H1 (cell line): ENCODE data around the gene ACVRL1. TPM values are rescaled to one million over a fixed set of nuclear protein-coding genes. Genes with fewer than 3 reads are reported as not detected.

ENCODE experiments used
- E2F6 ChIP-seq: IDR thresholded peaks from 2 replicates; pipeline ENCODE4 v1.6.1; 2012; ENCODE audit warnings: inconsistent platforms
- POU5F1 ChIP-seq: IDR thresholded peaks from 2 replicates; pipeline ENCODE4 v1.6.1; 2011; ENCODE audit warnings: low read depth, mild to moderate bottlenecking, low read length, moderate library complexity
- SP2 ChIP-seq: IDR thresholded peaks from 2 replicates; pipeline ENCODE4 v1.6.1; 2012; ENCODE audit warnings: mild to moderate bottlenecking, low read length, inconsistent platforms
- TEAD4 ChIP-seq: IDR thresholded peaks from 2 replicates; pipeline ENCODE4 v1.6.1; 2012; ENCODE audit warnings: low read depth, low read length, inconsistent platforms, mixed read lengths
- polyA plus RNA-seq, 7 experiments: library from polyadenylated mRNA; depleted of rRNA in 3 of 7; stranded (reverse) in 5 of 7; unstranded in 2 of 7; fragments of >200 nt in 5 of 7; fragments of 200-250 nt in 2 of 7; gene quantifications; 1 replicate in 5 of 7; 2 replicates in 1 of 7; 4 replicates in 1 of 7; pipeline versions ENCODE4 v1.2.1 to v1.2.3, GENCODE V29; 2011 to 2013; ENCODE audit warnings: missing spikeins in 2 of 7, mixed read lengths in 2 of 7
- total RNA-seq: library from RNA; stranded (reverse); fragmentation: NEBNext Ultra II Directional; extraction: Animal tissue kit (Norgen Biotek cat#: 25700); gene quantifications from 2 replicates; pipeline ENCODE4 v1.2.1, GENCODE V29; 2021

ACVRL1 gene
- total and polyA plus RNA-seq, 2 of the 8 experiments (the other 6 are each of a cell fraction or from before 2014, with no cell fraction given) = 0.09 to 0.35 TPM

GRCh38 chr12:51914034-51914923 lies 7.0 kb downstream of the ACVRL1 start (continued):
- no peak for TF ChIP-seq TEAD4
- no peak for TF ChIP-seq E2F6
- no peak for TF ChIP-seq SP2
- no peak for TF ChIP-seq POU5F1
